GM21381 (cell line): Measurements from ENCODE around the gene PRXL2A.
"Not testable (repeated sequence)": the region's sequence is repeated elsewhere in the genome, so short reads cannot be mapped to it uniquely, and the experiment has no call there.

Experiments
- ATAC-seq: cut with Tn5 transposase; IDR thresholded peaks from one replicate; pipeline ENCODE4 v1.9.1; 2021; ENCODE audit warnings: mild to moderate bottlenecking, moderate library complexity; ENCODE audit not compliant: unreplicated experiment

The PRXL2A gene

GRCh38 chr10:80411267-80411668, 2.9 kb downstream of the PRXL2A start:
- no peak for ATAC-seq

GRCh38 chr10:80411681-80412220, 3.4 kb downstream of the PRXL2A start:
- ATAC-seq = no peak

GRCh38 chr10:80412486-80412885, 4.1 kb downstream of the PRXL2A start:
- no peak for ATAC-seq

- ATAC-seq = no peak
These were observed 5.1 kb downstream of the PRXL2A start for GRCh38 chr10:80413271-80413996.

- no peak for ATAC-seq
These were observed 6.0 kb downstream of the PRXL2A start for GRCh38 chr10:80414142-80414895.

GRCh38 chr10:80415734-80416478, 7.6 kb downstream of the PRXL2A start:
- ATAC-seq = no peak

GRCh38 chr10:80416479-80417098, 8.2 kb downstream of the PRXL2A start:
- no peak for ATAC-seq

GRCh38 chr10:80417256-80417655, 8.9 kb downstream of the PRXL2A start:
- ATAC-seq = not testable (repeated sequence)

- ATAC-seq = peak; percentile 27
These were observed 12.8 kb downstream of the PRXL2A start for GRCh38 chr10:80421050-80421706.

- peak; percentile 87 for ATAC-seq
These were observed 13.6 kb downstream of the PRXL2A start for GRCh38 chr10:80421707-80422536.

GRCh38 chr10:80425901-80426300, 17.6 kb downstream of the PRXL2A start:
- no peak for ATAC-seq

GRCh38 chr10:80427541-80427940, 19.2 kb downstream of the PRXL2A start:
- no peak for ATAC-seq

- no peak for ATAC-seq
These were observed 21.2 kb downstream of the PRXL2A start for GRCh38 chr10:80429521-80429973.

GRCh38 chr10:80433134-80433533, 24.8 kb downstream of the PRXL2A start:
- no peak for ATAC-seq

GRCh38 chr10:80436446-80437098, 28.2 kb downstream of the PRXL2A start:
- no peak for ATAC-seq

GRCh38 chr10:80437227-80437626, 28.9 kb downstream of the PRXL2A start:
- ATAC-seq = no peak

- ATAC-seq = no peak
These were observed 33.5 kb downstream of the PRXL2A start for GRCh38 chr10:80441831-80442230.

- ATAC-seq = no peak
These were observed 34.5 kb downstream of the PRXL2A start for GRCh38 chr10:80442879-80443278.

GRCh38 chr10:80443531-80443974, 35.2 kb downstream of the PRXL2A start:
- peak; percentile 50 for ATAC-seq
